ENCODE measurements around the gene GNB1L.

The GNB1L gene

DNA sequence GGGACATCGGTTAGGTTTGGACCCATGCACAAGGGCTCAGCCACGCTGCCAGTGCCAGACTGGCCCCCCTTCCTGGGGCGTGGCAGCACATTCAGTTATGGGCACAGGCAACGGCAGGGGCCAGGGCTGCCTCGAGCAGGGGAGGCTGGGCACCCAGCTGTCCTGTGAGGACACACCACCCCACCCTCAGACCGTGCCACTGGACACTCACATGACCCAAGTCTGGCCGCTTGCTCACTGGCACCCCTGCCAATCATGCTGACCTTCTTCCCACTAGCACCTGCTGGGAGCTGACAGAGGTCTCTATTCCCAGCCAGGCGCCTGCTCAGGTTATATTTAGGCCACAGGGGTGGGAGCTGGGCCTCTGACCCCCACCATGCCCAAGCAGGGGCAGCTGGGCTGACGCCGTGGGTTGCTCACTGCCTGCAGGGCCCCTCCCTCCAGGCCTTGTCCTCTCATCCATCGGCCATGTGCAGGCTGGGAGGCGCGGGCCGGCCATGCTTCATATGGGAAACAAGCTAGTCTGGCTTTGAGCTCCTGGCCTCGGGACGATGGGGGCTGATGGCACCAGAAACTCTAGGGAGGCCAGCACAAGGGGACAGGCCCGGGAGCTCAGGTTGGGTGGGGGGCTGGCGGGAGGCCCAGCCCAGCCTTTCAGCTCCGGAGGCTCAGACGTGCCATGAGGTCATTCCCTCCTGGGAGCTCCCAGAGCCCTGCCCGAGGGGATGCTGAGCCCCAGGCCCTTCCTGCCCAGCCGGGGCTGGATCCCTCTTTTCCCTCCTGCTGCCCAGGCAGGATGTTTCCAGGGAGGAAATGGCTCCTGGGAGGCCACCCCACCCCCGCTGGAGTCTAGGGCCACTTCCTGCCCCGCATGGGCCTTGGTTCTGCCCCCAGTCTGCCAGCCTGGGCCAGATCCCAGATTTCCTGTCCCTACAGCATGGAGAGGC is 109.2 kb downstream of the GNB1L start:
- no peak for DNase-seq

DNA sequence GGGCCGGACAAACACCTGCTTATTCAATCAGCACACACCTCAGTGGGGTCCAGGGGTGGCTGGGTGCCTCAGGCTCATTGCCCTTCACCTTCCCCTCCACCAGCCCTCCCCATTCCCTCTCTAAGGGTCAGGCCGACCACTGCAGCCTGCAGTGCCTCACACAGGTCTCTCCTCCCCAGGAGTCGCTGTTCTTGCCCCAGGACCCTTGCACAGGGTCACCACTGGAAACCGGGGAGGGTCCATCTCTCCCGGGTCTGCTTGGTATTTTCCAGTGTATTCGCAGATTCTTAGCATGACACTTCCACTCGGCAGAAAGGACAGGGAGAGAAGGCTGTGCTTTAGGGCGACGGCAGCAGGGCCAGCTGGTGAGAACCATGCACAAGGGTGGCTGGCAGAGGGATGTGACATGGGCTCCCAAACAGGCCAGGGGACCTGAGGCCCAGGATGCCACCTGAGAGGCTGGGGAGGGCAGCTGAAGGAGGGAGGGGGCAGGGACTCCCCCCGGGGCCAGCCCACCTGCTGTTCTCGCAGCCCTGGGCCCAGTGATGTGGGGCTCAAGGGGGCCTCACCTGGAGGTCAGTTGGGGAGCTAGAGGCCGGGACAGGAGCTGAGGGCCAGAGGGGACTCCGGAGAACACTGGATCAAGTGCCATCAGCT is 110.2 kb downstream of the GNB1L start:
- no peak for DNase-seq

DNA sequence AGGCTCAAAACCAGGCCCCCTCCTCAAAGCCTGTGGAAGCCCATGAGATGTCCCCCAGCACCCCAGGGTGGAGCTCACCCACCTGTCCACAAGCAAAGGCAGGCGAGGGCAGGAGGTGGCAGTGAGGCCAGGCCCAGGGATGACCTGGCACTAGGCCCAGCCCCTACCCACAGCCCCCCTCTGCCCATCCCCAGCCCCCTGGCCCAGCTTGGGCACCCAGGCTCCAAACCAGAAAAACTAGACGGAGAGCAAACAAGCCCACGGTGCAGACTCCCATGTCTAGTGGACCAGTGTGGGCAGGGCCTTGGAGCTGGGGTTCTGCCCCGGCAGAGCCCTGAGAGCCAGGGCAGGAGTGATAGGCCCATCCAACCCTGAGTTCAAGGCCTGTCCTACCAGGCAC is 111.0 kb downstream of the GNB1L start:
- no peak for DNase-seq

DNA sequence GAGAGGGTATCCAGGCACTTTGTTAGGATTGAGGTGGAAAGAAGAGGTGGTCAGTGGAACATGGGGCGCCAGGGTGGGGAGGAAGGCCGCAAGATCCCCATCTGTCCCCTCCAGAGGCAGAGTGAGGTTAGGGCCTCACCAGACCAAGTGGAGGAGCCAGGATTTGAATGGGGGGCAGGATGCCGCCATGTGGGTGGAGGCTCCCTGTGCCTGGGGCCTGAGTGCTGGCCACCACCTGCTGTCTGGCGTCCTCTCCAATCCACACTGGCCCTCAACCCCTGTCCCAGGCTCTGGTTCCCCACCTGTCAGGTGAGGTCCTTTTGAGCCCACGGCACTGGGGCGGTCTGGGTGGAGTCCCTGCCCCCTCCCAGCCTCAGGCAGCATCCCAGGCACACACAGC is 111.6 kb downstream of the GNB1L start:
- DNase-seq: no peak

DNA sequence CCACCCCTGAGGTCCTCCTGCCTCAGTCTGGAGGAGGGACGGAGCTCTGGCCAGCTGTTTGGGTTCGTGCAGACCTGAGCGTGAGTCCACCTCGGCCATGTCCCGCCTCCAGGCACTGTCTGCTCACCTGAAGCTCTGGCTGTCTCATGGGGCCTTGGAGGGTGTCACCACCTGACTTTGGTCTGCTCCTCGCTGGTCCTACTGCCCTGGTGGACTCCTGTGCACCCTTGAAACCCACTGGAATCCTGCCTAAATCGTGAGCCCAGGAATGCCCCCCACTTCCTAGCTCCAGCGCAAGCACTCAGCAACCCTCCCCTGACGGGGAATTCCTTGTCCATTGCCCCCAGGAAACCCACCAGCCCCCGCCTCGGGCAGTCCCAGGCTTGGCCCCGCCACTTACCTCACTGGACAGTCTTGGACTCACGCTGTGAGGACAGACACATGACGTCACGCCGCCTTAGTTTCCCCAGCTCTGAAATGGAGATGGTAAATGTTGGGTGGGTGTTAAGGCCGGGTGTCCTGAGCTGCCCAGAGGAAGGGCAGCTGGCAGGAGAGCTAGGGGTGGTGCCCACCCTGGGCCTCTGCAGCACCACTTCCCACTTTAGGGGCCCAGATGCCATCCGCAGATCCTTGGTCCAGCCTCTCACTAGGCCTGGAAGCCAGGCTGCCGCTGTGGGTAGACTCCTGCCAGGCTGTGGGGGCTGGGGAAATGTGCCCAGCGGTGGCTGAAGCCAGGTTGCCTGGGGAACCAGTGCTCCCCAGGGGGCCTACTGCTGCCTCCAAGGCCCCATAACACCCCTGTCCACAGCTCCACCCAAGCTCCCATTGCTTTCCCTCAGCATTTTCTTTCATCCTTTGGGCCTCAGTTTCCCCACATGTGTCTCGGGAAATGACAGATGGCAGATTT is 112.3 kb downstream of the GNB1L start:
- no peak for DNase-seq

DNA sequence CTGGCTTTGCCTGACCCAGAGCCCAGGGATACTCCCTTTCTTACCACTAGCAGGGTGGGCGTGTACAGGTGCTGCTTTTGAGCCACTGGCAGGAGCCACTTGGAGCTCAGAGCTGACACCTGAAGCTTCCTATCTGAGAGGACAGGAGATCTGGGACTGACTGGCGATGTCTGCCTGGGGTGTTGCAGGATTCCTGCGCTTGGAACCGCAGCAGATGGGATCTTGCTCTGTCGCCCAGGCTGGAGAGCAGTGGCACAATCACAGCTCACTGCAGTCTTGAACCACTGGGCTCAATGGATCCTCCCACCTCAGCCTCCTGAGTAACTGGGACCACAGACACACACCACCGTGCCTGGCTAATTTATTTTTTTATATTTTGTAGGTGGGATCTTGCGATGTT is 113.6 kb downstream of the GNB1L start:
- DNase-seq: no peak

DNA sequence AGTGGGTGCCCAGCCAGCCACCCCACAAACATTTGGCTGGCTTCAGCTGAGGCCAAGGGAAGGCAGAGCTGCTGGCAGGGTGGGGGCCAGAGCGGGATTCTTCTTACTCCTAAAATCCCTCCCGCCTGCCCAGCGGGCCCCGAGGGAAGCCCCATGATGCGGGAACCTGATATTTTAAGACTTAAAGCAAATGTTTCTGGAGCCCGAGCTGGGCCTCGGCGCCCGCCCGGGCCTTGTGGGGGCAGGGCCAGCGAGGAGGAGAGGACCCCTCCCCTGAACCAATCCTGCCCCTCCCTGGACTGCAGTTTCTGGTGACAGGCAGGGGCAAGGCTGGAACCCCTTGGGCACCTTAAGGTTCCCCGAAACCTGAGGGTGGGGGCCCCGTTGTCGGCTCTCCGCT is 114.1 kb downstream of the GNB1L start:
- no peak for DNase-seq

DNA sequence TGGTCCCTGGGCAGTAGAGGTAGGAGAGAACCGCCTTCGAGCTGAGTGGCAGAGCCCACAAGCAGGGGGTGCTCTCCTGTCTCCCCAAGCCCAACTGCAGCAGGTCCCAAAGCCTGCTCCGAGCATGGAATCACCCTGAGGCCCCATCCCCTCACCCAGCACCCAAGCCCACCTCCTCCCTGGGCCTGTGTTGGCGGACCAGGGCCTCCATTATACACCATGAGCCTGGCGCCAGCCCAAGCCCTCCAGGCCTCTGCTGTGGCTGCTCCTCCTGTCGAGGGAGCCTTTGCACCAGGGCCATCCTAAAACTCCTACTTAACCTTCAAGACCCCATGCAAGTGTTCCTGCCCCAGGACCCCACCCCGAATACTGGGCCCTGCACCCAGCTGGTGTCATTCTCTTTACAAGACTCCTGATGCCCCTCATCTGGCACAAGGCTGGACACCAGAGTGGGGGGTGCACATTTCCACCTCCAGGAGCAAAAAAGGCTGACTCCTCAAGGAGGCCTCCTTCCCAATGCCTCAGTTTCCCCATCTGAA is 114.7 kb downstream of the GNB1L start:
- no peak for DNase-seq

DNA sequence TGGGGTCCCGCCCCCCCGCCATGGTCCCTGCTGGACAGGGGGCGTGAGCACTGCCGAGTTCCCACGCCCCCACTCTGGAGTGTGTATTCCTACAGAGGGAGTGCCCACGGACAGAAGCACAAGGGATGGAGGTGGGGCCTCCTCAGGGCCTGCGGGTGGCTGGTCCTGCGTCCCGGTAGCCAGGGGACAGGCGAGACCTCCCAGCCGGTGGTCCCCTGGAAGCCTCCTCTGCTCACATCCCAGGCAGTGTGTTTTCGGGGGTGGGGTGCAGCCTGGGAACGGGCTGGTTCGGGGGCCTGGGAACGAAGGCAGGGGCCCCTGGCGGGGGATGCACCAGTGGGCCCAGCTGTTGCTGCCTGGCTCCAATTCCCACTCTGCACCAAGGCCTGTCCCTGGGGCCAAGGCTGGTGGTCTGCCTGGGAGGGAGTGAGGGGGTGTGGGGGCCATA is 115.2 kb downstream of the GNB1L start:
- DNase-seq: no peak

DNA sequence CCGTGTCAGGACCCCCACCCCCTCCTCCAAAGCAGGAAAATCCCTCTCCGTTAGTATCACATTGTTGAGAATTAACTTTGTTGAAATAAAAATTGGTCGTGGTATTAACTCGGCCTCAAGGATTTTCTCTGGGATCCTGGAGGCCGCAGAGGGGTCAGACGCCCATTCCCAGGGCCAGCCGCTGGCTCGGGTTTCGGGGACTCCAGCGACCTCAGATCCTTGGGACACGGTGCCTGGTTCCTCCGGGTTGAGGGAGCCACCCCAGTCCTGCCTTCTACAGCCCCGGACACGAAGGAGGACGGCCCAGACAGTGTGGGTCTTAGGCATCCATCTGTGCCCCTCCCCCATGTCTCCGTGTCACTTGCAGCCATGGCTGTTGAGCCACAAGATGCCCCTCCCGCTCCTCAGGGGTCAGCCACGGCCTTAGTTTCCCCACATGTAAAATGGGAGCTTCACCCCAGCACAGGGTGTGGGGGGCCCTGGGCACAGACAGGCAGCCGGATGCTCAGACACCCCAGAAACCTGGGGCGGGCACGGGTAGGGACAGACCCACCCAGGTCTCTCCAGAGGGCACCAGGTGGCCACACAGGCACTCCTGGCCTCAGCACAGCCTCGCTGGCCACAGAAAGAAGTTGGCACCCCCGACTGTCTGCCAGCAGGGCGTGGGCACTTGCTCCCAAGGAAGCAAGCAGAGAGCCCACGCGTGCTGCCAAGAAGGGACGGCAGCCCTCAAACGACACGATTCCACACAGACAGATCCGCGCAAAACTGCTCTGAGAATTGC is 115.8 kb downstream of the GNB1L start:
- no peak for DNase-seq

DNA sequence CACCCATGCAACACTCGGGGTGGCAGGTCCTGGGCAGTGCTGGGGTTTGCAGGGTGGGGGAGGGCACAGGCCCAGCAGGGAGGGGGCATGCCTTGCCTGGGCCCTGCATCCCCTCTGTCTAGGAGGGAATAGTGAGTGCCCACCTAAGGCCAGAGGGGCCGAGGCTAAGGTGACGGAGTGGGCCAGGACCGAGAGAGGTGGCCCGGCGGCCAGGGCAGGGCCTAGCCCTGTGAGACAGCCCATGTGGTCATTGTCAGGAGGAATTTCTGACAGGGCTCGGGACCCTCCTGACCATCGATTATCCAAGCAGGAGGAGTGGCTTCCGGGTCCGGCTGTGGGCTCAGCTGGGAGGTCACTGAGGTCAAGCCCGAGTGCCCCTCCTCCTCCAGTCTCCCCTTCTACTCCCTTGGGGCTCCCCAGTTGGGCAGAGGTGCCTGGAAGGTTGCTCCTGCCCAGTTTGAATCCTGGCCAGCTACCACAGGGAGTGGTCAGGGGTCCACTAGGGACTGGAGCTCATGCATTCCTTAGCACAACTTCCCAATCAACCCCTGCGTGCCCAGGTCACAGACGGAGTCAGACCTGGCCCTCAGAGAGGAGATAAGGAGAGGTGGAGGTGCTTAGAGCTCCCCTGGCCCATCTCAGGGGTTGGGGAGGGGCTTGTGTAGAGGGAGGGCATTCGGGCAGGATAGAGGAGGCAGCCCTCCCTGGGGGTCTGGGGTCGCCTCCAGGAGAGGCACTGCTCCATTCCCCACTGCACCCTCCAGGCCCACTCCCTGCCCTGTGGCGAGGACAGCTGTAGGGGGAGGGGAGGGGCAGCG is 116.6 kb downstream of the GNB1L start:
- DNase-seq: no peak

DNA sequence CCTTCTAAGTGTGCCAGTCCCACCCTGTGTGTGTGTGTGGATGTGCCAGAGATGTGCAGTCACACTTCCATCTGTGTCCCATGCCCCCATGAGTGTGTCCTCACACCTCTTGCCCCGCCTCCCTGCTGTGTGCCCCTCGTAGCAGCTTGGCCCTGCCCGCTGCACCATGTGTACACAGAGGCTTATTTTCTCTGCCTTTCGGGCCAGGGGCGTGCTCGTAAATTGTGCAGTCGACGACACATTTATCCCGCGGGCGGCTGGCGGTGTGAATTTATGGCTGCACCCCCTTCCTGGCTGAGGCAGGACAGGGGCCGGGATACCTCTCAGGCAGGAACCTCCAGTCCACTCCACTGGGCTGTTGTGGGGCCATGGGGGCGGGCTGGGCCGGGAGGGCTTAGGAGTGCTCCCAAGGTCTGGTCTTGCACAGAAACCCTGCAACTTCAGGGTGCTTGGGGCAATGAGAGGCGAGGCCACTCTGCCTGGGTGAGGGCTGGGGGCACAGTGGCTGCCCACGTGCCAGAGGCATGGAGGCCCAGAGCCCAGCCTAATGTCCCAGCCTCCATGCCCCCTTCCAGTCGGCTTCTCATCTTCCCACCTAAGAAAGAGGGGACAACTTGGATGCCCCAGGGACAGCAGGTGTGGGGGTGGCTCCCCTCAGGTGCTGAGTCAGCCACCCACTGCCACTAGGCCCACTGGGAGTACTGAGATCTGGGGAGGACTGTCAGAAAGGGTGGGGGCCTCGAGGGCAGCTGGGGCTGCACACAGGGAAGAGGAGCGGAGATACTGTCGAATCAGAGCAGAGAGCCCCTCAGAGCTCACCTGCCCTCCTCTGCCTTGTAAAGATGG is 118.8 kb downstream of the GNB1L start:
- DNase-seq: no peak

DNA sequence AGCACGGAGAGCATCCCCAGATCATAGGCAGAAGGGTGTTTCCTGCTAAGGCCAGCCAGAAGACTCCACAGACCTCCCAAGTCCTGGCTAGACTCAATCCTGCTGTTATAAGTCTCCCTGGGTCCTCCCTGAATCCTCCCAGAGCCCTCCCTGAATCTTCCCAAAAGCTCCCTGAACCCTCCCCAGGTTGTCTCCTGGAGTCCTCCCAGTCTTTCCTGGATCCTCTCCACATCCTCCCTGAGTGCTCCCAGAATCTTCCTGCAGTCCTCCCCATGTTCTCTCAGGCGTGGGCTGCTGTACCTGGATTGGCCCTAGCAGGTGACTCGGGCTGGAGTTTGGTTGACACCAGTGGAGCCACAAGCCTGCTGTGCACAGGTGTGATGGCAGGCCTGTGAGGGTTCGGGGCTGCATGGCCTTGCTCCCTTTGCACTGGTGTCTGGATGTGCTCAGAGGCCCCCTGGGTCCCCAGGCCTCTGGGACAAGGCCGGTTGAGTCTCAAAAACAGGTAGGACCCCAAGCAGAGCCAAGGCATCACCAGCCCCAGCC is 119.8 kb downstream of the GNB1L start:
- DNase-seq: no peak

DNA sequence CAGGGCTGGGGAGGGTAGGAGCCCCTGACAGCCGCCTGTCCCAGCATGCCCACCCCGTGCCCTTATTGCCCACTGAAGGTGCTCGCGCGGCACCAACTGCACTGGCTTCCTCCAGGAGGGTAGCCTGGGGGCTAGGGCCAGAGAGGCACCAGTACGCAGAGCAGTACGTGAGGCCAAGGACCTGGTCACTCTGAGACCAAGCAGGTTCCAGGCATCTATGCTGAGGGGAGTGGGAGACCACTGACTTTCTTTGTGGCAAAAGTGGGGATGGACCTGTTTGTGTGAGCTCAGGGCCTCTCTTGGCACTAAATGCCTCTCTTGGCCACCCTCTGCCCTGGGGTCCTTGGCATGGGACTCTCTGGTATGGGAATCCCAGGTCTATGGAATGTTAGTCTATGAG is 120.5 kb downstream of the GNB1L start:
- DNase-seq: no peak

DNA sequence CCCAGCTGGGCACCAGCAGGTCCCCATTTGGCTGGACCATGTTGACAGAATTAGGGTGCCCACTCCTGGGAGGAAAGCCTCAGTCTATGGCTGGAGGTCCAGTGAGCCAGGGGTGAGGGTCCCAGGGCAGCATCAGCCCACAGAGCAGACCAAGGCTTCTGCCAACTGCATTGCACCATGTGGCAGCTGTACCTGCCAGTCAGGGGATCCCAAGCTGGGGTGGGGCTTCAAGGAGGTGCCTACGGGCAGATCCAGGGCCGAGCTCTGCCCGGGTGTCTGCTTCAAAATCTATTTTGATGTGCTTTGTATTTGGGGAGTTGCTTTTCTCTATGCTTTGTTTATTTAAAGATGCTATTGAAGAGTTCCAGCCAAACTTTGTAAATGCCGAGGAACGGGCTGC is 120.9 kb downstream of the GNB1L start:
- no peak for DNase-seq
